Esophagus mucosa (tissue), 1 donor: ENCODE data around the gene SHISA5. TPM values are rescaled to one million over a fixed set of nuclear protein-coding genes. Genes with fewer than 3 reads are reported as not detected.
"Not testable (repeated sequence)": the region's sequence is repeated elsewhere in the genome, so short reads cannot be mapped to it uniquely, and the experiment has no call there.

Experiments
- ATAC-seq: fragments of 200-7000 bp; cut with Tn5 transposase; one replicate; pipeline ENCODE4 v1.9.1; 2020
- total RNA-seq: library from RNA; stranded (reverse); gene quantifications from one replicate; pipeline ENCODE4 v1.2.4, GENCODE V29; 2023
- donor health status: DM: yes; HTN: yes; CAD: no.

The SHISA5 gene
- total RNA-seq, 1 donor from 2014 or later = 210 TPM

DNA sequence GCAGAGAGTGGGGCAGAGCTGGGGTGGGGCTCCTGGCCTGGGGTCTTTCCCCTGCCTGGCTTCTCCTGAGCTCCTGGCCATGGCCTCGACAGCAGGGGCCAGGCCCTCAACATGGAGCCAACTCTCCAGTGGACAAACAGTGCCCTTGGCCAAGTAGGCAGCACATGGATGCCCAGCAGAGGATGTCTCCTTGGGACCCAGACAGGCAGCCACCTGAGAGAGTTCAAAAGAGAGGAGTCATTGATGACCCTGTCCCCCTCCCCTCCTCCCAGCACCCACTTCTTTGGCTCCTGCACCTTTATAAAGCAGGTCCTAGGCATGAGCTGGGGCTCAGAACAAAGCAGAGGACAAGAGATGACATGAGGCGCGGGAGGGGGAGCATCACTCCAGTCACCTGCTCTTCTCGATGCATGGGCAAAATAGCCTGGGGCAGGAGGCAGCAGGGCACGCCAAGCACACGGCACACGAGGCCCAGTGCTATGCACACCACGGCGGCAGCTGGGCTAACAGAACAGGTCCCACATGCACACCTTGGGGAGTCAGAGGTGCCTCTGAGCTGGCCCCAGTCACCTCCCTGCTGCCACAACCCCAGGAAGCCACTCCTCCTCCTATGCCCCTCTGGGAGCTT is 27.4 kb downstream of the SHISA5 start:
- no peak for ATAC-seq

GRCh38 chr3:48475188-48475587 is 28.8 kb downstream of the SHISA5 start:
- ATAC-seq = no peak

DNA sequence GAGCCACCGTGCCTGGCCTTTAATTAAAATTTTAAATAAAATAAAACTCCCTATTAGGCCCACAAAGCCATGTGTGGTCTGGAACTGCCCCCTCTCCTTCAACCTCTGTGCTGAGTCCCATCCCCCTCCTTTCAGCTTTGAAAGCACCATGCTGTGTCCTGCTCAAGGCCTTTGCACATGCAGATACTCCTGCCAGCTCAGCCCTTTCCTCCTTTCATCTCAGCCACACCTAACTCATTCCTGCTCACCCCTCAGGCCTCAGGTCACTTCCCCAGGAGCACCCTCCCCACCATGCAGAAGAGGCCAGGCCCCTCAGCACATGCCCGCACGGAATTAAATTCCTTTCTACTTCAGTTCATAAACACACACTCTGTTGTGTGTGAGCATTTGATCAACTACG is 29.4 kb downstream of the SHISA5 start:
- ATAC-seq = no peak

DNA sequence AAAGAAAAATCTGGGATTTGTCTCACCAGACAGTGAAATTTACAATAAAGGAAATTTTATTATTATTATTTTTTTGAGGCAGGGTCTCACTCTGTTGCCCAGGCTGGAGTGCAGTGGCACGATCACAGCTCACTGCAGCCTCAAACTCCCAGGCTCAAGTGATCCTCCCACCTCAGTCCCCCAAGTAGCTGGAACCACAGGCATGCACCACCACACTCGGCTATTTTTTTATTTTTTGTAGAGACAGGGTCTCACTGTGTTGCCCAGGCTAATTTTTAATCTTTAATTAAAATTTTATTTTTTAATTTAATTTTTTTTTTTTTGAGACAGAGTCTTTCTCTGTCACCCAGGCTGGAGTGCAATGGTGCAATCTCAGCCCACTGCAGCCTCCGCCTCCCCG is 29.9 kb downstream of the SHISA5 start:
- ATAC-seq = not testable (repeated sequence)

DNA sequence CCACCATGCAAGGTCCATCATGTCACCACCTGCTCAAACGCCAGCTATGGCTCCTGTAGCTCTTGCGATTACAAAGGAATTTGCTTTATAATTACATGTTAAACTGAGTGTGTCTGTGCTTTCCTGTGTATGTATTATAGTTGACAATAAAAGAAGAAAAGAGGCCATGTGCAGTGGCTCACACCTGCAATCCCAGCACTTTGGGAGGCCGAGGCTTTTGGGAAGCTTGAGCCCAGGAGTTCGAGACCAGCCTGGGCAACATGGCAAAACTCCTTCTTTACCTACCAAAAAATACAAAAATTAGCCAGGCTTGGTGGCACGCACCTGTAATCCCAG is 30.4 kb downstream of the SHISA5 start:
- ATAC-seq = no peak

- ATAC-seq = peak; percentile 86
These were observed 30.9 kb downstream of the SHISA5 start for GRCh38 chr3:48472923-48473616.

DNA sequence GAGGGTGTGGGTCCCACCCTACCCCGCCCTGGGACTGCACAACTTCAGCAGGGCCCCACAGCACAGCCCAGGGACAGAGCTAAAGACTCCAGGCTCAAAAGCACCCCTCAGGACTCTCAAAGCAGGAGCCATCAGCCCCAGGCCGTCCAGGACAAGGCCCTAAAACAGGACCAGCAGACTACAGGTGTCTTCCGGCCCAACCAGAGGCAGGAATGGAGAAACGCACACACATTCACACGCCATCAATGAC is 31.4 kb downstream of the SHISA5 start:
- peak; percentile 30 for ATAC-seq

DNA sequence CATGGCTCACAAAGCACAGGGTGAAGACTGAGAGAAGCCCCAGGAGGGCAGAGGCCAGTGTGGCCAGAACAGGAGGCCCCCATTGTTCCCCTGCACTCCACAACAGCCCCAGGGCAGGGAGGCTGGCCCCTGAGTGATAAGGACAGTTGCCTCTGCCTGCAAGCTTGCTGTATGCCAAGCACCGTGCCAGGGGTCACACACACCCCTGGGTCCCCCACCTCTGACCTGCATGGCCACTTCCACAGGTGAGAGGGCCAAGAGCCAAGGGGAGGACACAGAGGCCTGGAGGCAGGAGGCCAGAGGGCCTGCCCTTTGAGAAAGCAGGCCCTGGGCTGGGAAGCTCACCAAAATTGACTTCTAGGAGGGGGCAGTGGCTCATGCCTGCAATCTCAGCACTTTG is 33.7 kb downstream of the SHISA5 start:
- no peak for ATAC-seq

DNA sequence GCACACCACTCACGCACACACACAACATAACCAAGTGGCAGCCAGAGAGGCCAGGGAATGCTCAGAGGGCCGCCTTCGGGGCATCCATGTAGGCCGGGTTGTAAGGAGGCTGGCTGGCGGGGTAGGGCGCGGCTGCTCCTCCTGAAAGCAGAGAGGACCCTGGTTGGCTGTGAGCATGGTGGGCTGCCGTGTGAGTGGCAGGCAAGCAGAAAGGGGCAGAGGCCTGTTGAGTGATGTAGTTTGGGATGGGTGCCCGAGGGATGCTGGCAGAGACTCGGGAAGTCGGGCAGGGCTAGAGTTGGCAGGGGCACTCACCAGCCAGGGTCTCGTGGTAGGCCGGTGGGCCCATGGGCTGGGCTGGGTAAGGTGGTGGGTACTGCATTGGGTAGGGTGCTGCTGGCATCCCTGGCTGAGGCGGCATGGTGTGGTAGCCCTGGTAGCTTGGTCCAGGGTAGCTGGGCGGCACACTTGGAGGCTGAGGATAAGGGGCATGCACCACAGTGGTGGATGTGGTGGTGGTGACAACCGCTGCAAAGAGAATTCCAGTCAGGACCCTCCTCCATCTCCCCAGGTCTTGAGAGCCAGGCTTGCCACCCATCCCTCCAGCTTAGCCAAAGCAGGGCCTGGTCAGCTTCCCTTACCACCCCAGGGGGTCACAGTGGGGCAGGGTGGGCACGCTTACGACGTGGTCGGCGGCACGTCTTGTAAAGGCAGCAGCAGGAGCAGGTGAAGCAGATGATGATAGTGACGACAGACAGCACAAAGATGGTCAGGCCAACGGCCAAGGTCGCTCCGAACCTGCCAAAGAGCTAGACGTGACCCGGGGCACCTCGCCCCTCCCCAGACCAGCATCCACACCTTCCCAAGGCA is 34.7 kb downstream of the SHISA5 start:
- no peak for ATAC-seq

DNA sequence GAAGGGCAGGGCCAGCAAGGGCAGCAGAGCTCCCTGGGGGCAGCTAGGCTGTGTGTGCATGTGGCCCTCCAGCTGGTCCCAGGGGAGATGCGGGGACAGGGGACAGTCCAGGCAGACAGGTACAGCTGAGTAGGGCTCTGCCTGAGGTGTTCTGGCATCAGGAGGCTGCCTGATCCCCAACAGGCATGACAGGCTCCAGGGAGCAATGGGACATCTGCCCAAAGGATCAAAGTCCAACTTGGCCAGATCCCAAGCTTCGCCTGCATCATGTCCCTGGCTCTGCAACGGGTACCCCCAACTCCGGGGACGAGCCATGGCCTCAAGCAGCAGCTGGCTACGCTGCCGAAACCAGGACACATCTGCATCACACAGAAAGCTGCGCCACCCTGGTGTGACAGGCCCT is 35.6 kb downstream of the SHISA5 start:
- no peak for ATAC-seq

DNA sequence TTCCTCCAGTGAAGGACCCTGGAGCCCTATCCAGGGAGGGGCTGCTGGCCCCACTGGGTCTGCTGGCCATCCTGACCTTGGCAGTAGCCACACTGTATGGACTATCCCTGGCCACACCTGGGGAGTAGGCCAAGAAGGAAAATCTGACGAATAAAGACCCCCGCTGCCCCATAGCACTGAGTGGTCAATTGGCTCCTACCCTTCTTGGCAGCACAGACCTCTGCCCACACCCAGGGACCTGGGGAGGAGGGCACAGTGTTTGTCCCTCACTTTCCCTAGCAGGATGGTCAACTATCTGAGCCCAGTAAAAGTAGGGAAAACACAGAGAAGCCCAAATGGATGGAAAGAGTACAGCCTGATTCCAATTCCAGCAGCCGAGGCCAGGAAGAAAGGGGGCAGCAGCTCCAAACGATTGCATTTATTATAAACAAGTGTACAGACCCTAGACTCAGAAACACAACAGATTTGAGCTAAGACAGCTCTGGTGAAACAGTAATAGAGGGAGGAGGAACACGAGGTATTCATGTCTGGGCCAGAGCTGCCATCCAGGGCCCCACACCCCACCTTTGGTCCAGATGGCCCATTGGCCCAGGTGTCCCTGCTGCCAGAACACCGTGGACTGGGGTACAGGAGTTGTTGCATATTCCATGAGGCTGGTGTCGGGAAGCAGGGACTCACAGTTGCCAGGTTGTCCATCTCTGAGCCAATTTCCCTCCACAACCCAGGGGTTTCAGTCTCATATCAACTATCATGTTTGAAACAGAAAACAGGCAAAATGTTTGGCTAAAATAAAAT is 36.3 kb downstream of the SHISA5 start:
- ATAC-seq = no peak

DNA sequence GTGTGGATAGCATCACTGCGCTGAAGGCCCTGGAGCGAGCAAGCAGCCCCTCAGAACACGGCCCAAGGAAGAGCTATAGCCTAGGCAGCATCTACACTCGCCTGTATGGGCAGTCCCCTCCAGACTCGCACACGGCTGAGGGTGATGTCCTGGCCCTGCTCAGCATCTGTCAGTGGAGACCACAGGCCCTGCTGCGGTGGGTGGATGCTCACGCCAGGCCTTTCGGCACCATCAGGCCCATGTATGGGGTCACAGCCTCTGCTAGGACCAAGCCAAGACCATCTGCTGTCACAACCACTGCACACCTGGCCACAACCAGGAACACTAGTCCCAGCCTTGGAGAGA is 36.9 kb downstream of the SHISA5 start:
- ATAC-seq = no peak

DNA sequence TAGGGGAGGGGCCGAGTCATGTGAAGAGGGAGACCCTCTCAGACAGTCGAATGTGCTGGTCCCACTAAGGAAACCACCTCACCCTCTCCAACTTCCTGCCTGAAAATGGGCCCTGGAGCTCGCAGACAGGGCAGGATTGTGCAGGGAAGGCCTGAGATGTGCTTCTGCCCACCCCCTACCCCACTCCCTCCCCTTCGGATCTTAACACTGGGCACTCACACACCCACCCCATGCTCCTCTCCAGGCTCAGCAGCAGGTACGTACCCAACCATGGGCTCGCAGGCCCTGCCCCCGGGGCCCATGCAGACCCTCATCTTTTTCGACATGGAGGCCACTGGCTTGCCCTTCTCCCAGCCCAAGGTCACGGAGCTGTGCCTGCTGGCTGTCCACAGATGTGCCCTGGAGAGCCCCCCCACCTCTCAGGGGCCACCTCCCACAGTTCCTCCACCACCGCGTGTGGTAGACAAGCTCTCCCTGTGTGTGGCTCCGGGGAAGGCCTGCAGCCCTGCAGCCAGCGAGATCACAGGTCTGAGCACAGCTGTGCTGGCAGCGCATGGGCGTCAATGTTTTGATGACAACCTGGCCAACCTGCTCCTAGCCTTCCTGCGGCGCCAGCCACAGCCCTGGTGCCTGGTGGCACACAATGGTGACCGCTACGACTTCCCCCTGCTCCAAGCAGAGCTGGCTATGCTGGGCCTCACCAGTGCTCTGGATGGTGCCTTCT is 37.4 kb downstream of the SHISA5 start:
- peak; percentile 52 for ATAC-seq

GRCh38 chr3:48465531-48466378 is 38.2 kb downstream of the SHISA5 start:
- peak; percentile 93 for ATAC-seq

- no peak for ATAC-seq
These were observed 38.8 kb downstream of the SHISA5 start for GRCh38 chr3:48465237-48465530.

- ATAC-seq = no peak
These were observed 39.2 kb downstream of the SHISA5 start for GRCh38 chr3:48464713-48465221.

- no peak for ATAC-seq
These were observed 40.3 kb downstream of the SHISA5 start for GRCh38 chr3:48463703-48464102.

- not testable (repeated sequence) for ATAC-seq
These were observed 42.2 kb downstream of the SHISA5 start for GRCh38 chr3:48461767-48462166.

DNA sequence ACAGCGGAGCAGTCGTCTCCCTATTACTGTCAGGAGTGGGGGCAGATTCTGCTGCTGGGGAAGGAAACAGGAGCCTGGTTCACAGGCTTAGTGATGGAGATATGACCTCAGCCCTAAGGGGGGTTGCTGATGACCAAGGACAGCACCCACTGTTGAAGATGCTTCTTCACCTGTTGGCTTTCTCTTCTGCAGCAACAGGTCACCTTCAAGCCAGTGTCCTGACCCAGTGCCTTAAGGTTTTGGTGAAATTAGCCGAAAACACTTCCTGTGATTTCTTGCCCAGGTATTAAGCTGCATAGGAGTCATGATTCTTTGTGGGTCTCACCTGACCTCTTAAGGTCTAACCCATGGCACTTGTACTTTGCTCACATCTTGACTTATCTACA is 43.5 kb downstream of the SHISA5 start:
- no peak for ATAC-seq

DNA sequence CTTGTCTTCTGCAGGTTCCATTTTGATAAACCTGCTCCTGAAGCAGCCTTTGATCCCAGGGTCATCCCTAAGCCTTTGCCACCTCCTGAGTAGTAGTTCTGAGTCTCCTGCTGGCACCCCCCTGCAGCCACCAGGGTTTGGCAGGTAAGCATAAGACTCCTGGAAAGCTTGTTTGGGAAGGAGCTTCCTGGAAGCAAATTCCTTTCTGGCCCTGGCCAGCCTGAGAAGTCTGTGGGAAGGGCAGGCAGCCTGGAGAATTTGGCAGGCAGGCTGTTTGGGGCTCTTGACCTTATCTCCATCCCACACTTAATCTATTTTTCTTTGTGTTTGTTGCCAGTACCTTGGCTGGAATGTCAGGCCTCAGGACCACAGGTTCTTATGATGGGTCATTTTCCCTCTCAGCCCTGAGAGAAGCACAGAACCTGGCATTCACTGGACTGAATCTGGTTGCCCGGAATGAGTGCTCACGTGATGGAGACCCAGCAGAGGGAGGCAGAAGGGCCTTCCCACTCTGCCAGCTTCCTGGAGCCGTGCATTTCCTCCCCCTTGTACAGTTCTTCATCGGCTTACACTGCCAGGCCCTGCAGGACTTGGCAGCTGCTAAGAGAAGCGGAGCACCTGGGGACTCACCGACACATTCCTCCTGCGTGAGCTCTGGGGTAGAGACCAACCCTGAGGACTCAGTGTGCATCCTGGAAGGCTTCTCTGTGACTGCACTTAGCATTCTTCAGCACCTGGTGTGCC is 44.0 kb downstream of the SHISA5 start:
- ATAC-seq = no peak

GRCh38 chr3:48459331-48459730 is 44.6 kb downstream of the SHISA5 start:
- peak; percentile 18 for ATAC-seq
